Keratinocyte (primary cell): ENCODE results near the gene GINS2. TPM values are rescaled to one million over a fixed set of nuclear protein-coding genes. Genes with fewer than 3 reads are reported as not detected.

Experiments
- DNase-seq: peaks from one replicate; pipeline ENCODE4 v3.0.0-alpha.2; 2011; ENCODE audit warnings: low read depth, missing footprints, low spot score
- FAIRE-seq: peaks from 2 replicates; lab custom pipeline; 2011; peaks lifted over from hg19 to GRCh38; lab: Jason Lieb, UNC
- H2AFZ ChIP-seq: 2 replicates; pipeline ENCODE4 v1.6.0; 2012; ENCODE audit warnings: low read length, control low read depth, inconsistent platforms; ENCODE audit not compliant: control insufficient read depth
- H3K27ac ChIP-seq: 2 replicates; pipeline ENCODE4 v1.5.1; 2011; ENCODE audit warnings: low read length; ENCODE audit not compliant: control insufficient read depth, insufficient read depth
- H3K27me3 ChIP-seq: 3 replicates; pipeline ENCODE4 v1.6.0; 2011; ENCODE audit warnings: low read length; ENCODE audit not compliant: control insufficient read depth, insufficient read depth; ENCODE audit errors: extremely low read depth
- H3K36me3 ChIP-seq, 2 experiments: 2 replicates in 1 of 2; 3 replicates in 1 of 2; pipeline ENCODE4 v1.5.1; 2011; ENCODE audit warnings: low read length in 2 of 2, mild to moderate bottlenecking in 1 of 2; ENCODE audit not compliant: control insufficient read depth in 2 of 2, insufficient read depth in 2 of 2; ENCODE audit errors: extremely low read depth in 1 of 2
- H3K4me1 ChIP-seq: 3 replicates; pipeline ENCODE4 v1.5.1; 2011; ENCODE audit warnings: low read length; ENCODE audit not compliant: control insufficient read depth, insufficient read depth; ENCODE audit errors: extremely low read depth
- H3K4me2 ChIP-seq: 3 replicates; pipeline ENCODE4 v1.6.0; 2011; ENCODE audit warnings: low read depth, low read length; ENCODE audit not compliant: control insufficient read depth, insufficient read depth; ENCODE audit errors: extremely low read depth
- H3K4me3 ChIP-seq, 3 experiments: fragments of 200-600 bp in 1 of 3; sonication (generic) in 1 of 3; 2 replicates in 2 of 3; 3 replicates in 1 of 3; pipeline ENCODE4 v1.5.1; 2011 to 2016; ENCODE audit warnings: low read length in 3 of 3, mild to moderate bottlenecking in 3 of 3, control low read depth in 2 of 3, inconsistent platforms in 1 of 3, low read depth in 1 of 3, mixed read lengths in 1 of 3, mixed run types in 1 of 3, moderate library complexity in 1 of 3; ENCODE audit not compliant: control insufficient read depth in 2 of 3, insufficient read depth in 2 of 3; ENCODE audit errors: extremely low read depth in 1 of 3
- H3K79me2 ChIP-seq: 2 replicates; pipeline ENCODE4 v1.6.0; 2012; ENCODE audit warnings: low read length; ENCODE audit not compliant: control insufficient read depth, insufficient read depth
- H3K9ac ChIP-seq: 3 replicates; pipeline ENCODE4 v1.6.0; 2011; ENCODE audit warnings: low read length; ENCODE audit not compliant: control insufficient read depth, insufficient read depth; ENCODE audit errors: extremely low read depth
- H3K9me1 ChIP-seq: 3 replicates; pipeline ENCODE4 v1.6.0; 2011; ENCODE audit warnings: low read length; ENCODE audit not compliant: control insufficient read depth, insufficient read depth; ENCODE audit errors: extremely low read depth
- H3K9me3 ChIP-seq: 2 replicates; pipeline ENCODE4 v1.5.1; 2012; ENCODE audit warnings: low read depth, low read length; ENCODE audit not compliant: control insufficient read depth
- H4K20me1 ChIP-seq: 3 replicates; pipeline ENCODE4 v1.6.0; 2011; ENCODE audit warnings: low read length; ENCODE audit not compliant: control insufficient read depth, insufficient read depth; ENCODE audit errors: extremely low read depth
- EZH2 ChIP-seq: IDR thresholded peaks from one replicate; pipeline ENCODE4 v1.6.1; 2012; ENCODE audit warnings: inconsistent platforms, mild to moderate bottlenecking, low read length, moderate library complexity
- dilution Hi-C: fragments of 300-500 bp; cut with MboI; formaldehyde crosslinking; loops from one replicate; pipeline ENCODE4 v1.7.0; 2020; ENCODE audit warnings: low sequenced_read_pairs; ENCODE audit not compliant: extremely low pct_ligation_motif_present
- polyA plus RNA-seq, 5 experiments: library from polyadenylated mRNA; depleted of rRNA in 3 of 5; stranded (reverse) in 3 of 5; stranded (forward) in 1 of 5; unstranded in 1 of 5; fragments of >200 nt; gene quantifications; 1 replicate in 1 of 5; 2 replicates in 3 of 5; 3 replicates in 1 of 5; pipeline versions ENCODE4 v1.2.1 to v1.2.3, GENCODE V29; 2011 to 2012; ENCODE audit warnings: missing spikeins in 2 of 5, low read depth in 1 of 5, low replicate concordance in 1 of 5
- TF ChIP-seq, protein P1 (sequence below), 3 experiments: IDR thresholded peaks in 1 of 3; conservative IDR thresholded peaks in 1 of 3; optimal IDR thresholded peaks in 1 of 3; 2 replicates in 2 of 3; 3 replicates in 1 of 3; pipeline versions ENCODE3 to v1.5.1; 2011; ENCODE audit warnings: low read length in 3 of 3, mild to moderate bottlenecking in 3 of 3, moderate library complexity in 2 of 3, control low read depth in 1 of 3, inconsistent platforms in 1 of 3; ENCODE audit not compliant: insufficient read depth in 2 of 3; ENCODE audit errors: extremely low read depth in 1 of 3

The GINS2 gene
- polyA plus RNA-seq, 1 donor (not counting 4 experiments of a cell fraction or from before 2014, with no cell fraction given) = 11.2 TPM

DNA sequence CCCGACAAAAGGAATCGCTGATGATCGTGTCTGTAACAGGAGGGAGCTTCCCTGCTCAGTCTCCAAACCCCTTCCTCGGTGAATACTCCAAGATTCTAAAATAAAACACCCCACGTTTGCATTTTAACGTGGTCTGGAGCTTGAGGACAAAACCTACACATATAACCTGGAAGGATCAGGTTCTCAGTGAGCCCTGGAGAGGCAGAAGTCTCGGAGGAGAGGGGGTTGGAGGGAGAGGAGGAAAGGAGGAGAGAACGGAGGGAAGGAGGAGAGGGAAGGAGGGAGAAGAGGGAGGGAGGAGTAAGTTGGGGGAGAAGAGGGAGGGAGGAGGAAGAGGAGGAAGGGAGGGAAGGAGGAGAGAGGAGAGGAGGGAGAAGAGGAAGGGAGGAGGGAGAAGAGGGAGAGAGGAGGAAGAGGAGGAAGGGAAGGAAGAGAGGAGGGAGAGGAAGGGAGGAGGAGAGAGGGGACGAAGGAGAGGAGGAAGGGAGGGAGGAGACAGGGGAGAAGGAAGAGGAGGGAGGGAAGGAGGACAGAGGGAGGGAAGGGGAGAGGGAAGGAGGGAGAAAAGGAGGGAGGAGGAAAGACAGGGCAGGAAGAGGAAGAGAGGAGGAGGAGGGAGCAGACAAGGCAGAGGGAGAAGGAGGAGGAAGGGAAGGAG, 27.4 kb upstream of the GINS2 start:
- H3K27ac ChIP-seq = peak overlapping the region; percentile 87
- H3K79me2 ChIP-seq = peaks cover 38% of the 10 kb centered on the region
- peak overlapping the region; percentile 37 for H3K4me2 ChIP-seq
- peak overlapping the region; percentile 54 for H3K9ac ChIP-seq
- DNase-seq (no peak), FAIRE-seq (no peak)
- no peaks in the 10 kb centered on the region for H3K9me3 ChIP-seq
- H3K4me3 ChIP-seq = peak overlapping the region in 2 of 3 experiments; percentile 19 to 55
- peaks cover 27% of the 10 kb centered on the region for H4K20me1 ChIP-seq
- peaks cover 14 to 44% of the 10 kb centered on the region in 2 experiments for H3K36me3 ChIP-seq
- dilution Hi-C loops = no loop called here
- H3K9me1 ChIP-seq = no peaks in the 10 kb centered on the region
- TF ChIP-seq EZH2 = no peak
- TF ChIP-seq, protein P1, sequence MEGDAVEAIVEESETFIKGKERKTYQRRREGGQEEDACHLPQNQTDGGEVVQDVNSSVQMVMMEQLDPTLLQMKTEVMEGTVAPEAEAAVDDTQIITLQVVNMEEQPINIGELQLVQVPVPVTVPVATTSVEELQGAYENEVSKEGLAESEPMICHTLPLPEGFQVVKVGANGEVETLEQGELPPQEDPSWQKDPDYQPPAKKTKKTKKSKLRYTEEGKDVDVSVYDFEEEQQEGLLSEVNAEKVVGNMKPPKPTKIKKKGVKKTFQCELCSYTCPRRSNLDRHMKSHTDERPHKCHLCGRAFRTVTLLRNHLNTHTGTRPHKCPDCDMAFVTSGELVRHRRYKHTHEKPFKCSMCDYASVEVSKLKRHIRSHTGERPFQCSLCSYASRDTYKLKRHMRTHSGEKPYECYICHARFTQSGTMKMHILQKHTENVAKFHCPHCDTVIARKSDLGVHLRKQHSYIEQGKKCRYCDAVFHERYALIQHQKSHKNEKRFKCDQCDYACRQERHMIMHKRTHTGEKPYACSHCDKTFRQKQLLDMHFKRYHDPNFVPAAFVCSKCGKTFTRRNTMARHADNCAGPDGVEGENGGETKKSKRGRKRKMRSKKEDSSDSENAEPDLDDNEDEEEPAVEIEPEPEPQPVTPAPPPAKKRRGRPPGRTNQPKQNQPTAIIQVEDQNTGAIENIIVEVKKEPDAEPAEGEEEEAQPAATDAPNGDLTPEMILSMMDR (optimal IDR thresholded peaks at IDR 0.05 in 1 of 3, IDR thresholded peaks at IDR 0.05 in 1 of 3, conservative IDR thresholded peaks at IDR 0.05 in 1 of 3; ENCODE audit: extremely low read depth in 1 of 3, insufficient read depth in 2 of 3, low read length in 3 of 3) = no peak
- no peaks in the 10 kb centered on the region for H3K27me3 ChIP-seq
- no peak overlapping the region for H2AFZ ChIP-seq
- peaks cover 61% of the 10 kb centered on the region for H3K4me1 ChIP-seq

DNA sequence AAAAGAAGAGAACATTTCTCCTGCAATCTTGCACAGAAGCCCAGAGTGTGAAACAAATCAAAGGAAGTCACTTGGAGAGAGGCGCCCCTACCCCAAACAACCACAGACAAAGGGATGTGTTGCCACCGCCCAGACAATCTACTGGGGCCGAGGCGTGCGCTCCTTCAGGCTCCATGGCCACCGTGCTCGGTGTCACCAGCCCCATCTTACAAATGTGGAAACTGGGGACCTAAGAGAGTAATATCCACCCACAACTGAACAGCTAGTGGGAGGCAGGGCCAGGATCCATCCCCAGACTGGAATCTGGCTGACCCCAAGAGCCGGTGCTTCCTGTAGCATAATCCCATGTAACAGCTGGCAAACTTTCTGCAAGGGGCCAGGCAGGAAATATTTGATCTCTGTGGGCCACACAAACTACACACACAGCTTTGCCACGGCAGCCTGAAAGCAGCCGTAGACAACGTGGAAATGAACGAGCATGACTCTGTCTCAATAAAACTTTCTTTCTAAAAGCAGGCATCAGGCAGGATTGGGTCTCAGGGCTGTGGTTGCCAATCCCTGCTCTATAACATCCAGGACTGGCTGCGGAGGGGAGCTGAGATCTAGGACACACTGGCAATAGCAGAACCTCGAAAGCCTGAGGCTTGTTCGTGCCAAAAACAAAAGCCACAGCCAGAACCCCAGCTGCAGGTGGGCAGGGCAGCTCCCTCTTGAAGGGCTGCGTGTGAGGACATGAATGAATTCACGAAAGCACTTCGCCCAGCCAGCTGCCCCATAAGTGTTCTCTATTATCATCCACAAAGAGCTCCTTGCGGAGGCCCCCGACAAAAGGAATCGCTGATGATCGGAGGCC, 26.6 kb upstream of the GINS2 start:
- H2AFZ ChIP-seq = no peak overlapping the region
- no peaks in the 10 kb centered on the region for H3K9me3 ChIP-seq
- peaks cover 27% of the 10 kb centered on the region for H4K20me1 ChIP-seq
- peaks cover 36% of the 10 kb centered on the region for H3K79me2 ChIP-seq
- dilution Hi-C loops = no loop called here
- FAIRE-seq (peak; percentile 89), DNase-seq (peak; percentile 32)
- no peaks in the 10 kb centered on the region for H3K27me3 ChIP-seq
- TF ChIP-seq EZH2 = no peak
- TF ChIP-seq, protein P1 (optimal IDR thresholded peaks at IDR 0.05 in 1 of 3, IDR thresholded peaks at IDR 0.05 in 1 of 3, conservative IDR thresholded peaks at IDR 0.05 in 1 of 3; ENCODE audit: extremely low read depth in 1 of 3, insufficient read depth in 2 of 3, low read length in 3 of 3) = no peak
- H3K4me2 ChIP-seq = peak overlapping the region; percentile 37
- peaks cover 17 to 46% of the 10 kb centered on the region in 2 experiments for H3K36me3 ChIP-seq
- H3K27ac ChIP-seq = peak overlapping the region; percentile 87
- H3K4me3 ChIP-seq = peak overlapping the region in 2 of 3 experiments; percentile 19 to 55
- H3K4me1 ChIP-seq = peaks cover 54% of the 10 kb centered on the region
- no peaks in the 10 kb centered on the region for H3K9me1 ChIP-seq
- peak overlapping the region; percentile 54 for H3K9ac ChIP-seq
